Mononuclear cell (primary cell): ENCODE results near the gene MAPKAP1. TPM values are rescaled to one million over a fixed set of nuclear protein-coding genes. Genes with fewer than 3 reads are reported as not detected.

ENCODE experiments used
- H3K27me3 ChIP-seq: 2 replicates; pipeline ENCODE4 v1.6.0; 2011; ENCODE audit warnings: low read length, control low read depth; ENCODE audit not compliant: insufficient read depth
- H3K4me1 ChIP-seq: 2 replicates; pipeline ENCODE4 v1.5.1; 2011; ENCODE audit warnings: mild to moderate bottlenecking, low read length, control low read depth; ENCODE audit not compliant: insufficient read depth
- H3K4me3 ChIP-seq: 2 replicates; pipeline ENCODE4 v1.5.1; 2011; ENCODE audit warnings: mild to moderate bottlenecking, low read length, moderate library complexity
- H3K9me3 ChIP-seq: 2 replicates; pipeline ENCODE4 v1.5.1; 2011; ENCODE audit warnings: low read depth, mild to moderate bottlenecking, control low read depth, low read length
- total RNA-seq: library from RNA; depleted of rRNA; stranded (reverse); fragments of >200 nt; gene quantifications from one replicate; pipeline ENCODE4 v1.2.3, GENCODE V29; 2012

Gene MAPKAP1
- total RNA-seq, 1 donor, result 41.0 TPM

DNA sequence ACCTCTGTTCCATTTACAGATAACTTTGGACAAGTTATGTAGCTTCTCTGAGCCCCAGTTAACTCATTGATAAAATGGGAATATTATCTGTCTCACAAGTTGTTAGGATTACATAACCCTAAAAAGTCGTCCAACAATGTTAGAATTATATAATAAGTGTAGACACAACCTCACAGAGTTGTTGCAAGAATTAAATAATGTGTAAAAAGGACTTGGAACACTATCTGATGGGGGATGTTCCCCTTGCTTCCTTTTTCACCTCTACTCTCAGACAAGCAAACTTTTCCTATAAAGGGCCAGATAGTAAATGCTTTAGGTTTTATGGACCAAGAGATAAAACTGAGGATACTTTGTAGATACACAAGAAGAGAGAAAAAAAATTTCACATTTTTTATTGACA lies 251.9 kb downstream of the MAPKAP1 start:
- no peaks in the 10 kb centered on the region for H3K9me3 ChIP-seq
- no peaks in the 10 kb centered on the region for H3K27me3 ChIP-seq
- H3K4me1 ChIP-seq, result no peaks in the 10 kb centered on the region
- H3K4me3 ChIP-seq, result no peak overlapping the region

- Histone ChIP-seq H3K4me1 (peaks cover 10% of the 10 kb centered on the region), H3K4me3 (no peak overlapping the region), H3K9me3 (no peaks in the 10 kb centered on the region), H3K27me3 (no peaks in the 10 kb centered on the region)
Observed at GRCh38 chr9:125447202-125447802, 259.7 kb downstream of the MAPKAP1 start.

DNA sequence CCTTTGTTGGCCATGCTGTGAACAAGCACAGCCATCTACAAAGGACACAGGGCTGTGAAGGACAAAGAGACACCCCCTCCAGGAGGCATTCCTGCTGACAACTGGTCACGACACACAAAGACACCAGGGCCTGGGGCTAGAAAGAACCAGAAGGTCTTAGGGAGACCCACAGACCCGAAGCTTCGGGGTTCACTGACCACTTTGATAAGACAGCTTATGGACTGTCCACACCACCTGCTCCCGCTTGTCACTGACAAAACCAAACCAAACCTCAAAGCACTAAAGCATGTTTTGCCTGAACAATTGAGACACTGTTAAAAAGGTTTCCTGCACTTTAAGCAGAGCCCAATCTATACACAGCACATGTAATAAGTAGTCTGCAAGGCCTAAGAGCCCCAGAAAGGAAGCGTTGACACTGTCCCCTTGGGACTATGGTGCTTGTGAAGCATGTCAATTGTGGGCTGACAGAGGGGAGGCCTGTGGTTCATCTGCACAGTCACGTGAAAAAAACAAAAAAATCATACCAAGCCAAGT lies 260.4 kb downstream of the MAPKAP1 start:
- Histone ChIP-seq H3K4me1 (peaks cover 10% of the 10 kb centered on the region), H3K4me3 (no peak overlapping the region), H3K27me3 (no peaks in the 10 kb centered on the region), H3K9me3 (no peaks in the 10 kb centered on the region)

GRCh38 chr9:125444956-125445506 lies 262.0 kb downstream of the MAPKAP1 start:
- H3K9me3 ChIP-seq, result no peaks in the 10 kb centered on the region
- H3K4me3 ChIP-seq, result no peak overlapping the region
- H3K27me3 ChIP-seq, result no peaks in the 10 kb centered on the region
- H3K4me1 ChIP-seq, result peaks cover 10% of the 10 kb centered on the region

GRCh38 chr9:125444166-125444565 lies 262.8 kb downstream of the MAPKAP1 start:
- Histone ChIP-seq H3K9me3 (no peaks in the 10 kb centered on the region), H3K4me3 (no peak overlapping the region), H3K4me1 (peaks cover 10% of the 10 kb centered on the region), H3K27me3 (no peaks in the 10 kb centered on the region)

GRCh38 chr9:125443367-125443766 lies 263.6 kb downstream of the MAPKAP1 start:
- Histone ChIP-seq H3K27me3 (no peaks in the 10 kb centered on the region), H3K4me3 (no peak overlapping the region), H3K4me1 (peaks cover 10% of the 10 kb centered on the region), H3K9me3 (no peaks in the 10 kb centered on the region)

DNA sequence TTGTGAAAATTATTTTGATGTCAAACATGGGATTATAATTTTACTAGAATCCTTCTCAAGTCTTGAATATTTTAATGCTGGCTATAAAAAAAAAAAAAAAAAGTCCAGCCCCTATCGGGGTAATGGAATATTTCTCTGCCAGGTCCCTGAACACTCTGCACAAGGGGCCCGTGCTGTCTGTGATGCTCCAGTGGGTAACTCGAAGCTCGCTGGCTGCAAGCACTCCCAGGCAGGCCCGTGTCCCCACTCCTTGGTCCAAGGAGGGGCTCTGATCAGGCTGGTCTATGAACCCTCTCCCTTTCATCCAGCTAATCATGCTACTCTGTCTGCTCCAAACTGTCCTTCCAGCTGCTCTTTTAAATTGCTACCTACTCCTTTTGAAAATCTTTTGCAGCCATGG lies 264.6 kb downstream of the MAPKAP1 start:
- H3K4me3 ChIP-seq, result no peak overlapping the region
- H3K4me1 ChIP-seq, result peaks cover 9% of the 10 kb centered on the region
- no peaks in the 10 kb centered on the region for H3K9me3 ChIP-seq
- no peaks in the 10 kb centered on the region for H3K27me3 ChIP-seq

- Histone ChIP-seq H3K9me3 (no peaks in the 10 kb centered on the region), H3K27me3 (no peaks in the 10 kb centered on the region), H3K4me3 (no peak overlapping the region), H3K4me1 (no peaks in the 10 kb centered on the region)
Observed at GRCh38 chr9:125440411-125440810, 266.6 kb downstream of the MAPKAP1 start.

DNA sequence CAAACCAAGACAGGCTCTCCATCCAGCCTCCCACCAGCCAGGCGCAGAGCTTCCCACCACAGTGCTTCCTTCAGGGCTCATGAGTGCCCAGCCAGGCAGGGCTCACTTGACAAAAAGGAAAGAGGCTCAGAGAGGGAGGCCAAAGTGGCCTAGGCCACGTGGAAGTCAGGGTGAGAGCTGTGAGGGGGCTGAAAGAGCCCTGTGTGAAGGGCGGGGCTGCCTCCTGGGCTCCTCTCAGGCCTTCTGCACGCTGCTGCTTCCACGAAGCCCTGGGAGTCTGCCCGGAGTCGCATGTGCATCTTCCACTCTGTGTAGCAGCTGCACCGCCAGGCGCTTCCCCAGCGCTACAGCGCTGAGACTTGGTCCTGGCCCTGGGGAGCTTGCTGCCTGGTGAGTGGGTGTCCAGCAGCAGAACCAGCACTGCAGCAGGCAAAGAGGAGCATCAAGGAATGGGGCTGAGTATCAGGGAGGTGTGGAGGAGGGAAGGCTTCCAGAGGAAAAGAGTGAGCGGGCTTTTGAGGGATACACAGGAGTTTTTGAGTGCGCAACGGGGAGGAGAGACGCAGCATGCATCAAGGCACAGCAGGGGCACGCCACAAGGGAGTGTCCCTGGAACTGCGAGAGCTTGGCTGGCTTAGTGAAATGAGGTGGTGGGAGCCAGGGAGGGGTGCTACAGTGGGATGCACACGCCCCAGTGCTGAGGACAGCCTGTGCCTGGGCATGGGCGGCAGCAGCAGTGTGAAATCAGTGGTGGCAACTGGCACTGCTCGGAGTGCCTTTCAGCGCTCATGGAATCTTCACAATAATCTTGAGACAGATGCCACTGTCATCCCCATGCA lies 267.4 kb downstream of the MAPKAP1 start:
- H3K27me3 ChIP-seq, result no peaks in the 10 kb centered on the region
- H3K4me3 ChIP-seq, result no peak overlapping the region
- no peaks in the 10 kb centered on the region for H3K4me1 ChIP-seq
- H3K9me3 ChIP-seq, result no peaks in the 10 kb centered on the region

DNA sequence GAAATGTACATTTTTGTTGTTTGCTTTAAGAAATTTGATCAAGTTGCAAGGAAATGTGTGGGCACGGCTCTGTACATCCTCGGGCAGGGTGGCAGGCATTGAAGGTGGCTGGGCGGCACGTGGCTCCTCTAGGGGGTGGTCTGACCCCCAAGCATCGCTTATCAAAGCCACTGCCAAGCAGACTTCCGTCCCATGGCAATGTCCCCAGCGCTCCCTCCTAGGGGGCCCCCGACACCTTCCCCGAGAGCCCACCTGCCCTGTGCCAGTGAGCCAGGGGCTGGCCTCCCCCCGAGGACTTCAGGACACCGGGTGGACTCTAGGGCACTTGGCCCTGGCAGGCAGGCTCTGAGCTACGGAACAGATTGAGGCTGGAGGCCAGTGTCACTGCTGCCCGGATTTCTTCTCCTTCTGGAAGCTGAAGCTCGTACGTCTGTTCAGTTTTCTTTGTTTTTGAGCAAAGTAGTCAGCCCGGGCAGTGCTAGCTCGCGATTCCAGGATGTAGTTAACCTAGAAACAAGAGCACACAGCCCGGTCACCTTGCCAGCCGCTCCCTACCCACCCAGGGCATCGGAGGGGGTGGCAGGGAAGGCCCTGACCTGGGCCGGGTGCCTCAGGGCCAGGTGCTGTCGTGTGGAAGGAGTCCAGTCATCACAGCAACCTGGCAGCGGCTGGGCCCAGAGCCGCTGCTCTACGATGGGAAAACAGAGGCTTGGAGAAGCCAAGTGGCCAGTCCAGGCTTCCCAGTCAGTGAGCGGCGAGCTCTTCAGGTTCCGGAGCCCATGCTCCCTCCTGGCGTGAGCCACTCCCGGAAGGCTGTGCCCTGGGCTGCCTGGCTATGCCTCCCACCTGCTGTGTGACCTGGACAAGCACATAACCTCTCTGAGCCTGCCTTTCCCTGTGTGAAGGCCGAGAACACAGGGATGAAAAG lies 268.2 kb downstream of the MAPKAP1 start:
- H3K4me1 ChIP-seq, result no peaks in the 10 kb centered on the region
- no peak overlapping the region for H3K4me3 ChIP-seq
- no peaks in the 10 kb centered on the region for H3K9me3 ChIP-seq
- H3K27me3 ChIP-seq, result no peaks in the 10 kb centered on the region

DNA sequence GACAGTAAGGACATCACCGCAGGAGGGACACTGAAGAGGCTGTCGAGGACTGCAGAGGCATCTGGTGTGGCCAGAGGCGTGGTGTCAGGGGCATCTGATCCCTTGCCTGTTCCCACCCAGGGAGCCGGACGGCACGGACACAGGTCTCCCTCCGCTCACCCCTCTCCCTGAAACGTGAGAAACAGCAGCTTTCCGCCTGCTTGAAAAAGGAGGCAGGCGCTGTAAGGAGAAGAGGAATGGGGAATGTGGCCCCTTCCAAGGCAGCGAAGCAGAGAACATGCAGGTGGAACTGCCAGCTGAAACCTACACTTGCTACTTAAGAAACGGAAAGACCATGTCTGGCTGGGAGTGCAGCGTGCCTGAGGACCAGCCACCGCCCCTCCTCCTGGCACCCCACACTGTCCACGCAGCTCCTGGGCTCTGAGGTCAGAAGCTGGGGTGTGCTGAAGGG lies 269.2 kb downstream of the MAPKAP1 start:
- Histone ChIP-seq H3K9me3 (no peaks in the 10 kb centered on the region), H3K27me3 (no peaks in the 10 kb centered on the region), H3K4me3 (no peak overlapping the region), H3K4me1 (no peaks in the 10 kb centered on the region)

DNA sequence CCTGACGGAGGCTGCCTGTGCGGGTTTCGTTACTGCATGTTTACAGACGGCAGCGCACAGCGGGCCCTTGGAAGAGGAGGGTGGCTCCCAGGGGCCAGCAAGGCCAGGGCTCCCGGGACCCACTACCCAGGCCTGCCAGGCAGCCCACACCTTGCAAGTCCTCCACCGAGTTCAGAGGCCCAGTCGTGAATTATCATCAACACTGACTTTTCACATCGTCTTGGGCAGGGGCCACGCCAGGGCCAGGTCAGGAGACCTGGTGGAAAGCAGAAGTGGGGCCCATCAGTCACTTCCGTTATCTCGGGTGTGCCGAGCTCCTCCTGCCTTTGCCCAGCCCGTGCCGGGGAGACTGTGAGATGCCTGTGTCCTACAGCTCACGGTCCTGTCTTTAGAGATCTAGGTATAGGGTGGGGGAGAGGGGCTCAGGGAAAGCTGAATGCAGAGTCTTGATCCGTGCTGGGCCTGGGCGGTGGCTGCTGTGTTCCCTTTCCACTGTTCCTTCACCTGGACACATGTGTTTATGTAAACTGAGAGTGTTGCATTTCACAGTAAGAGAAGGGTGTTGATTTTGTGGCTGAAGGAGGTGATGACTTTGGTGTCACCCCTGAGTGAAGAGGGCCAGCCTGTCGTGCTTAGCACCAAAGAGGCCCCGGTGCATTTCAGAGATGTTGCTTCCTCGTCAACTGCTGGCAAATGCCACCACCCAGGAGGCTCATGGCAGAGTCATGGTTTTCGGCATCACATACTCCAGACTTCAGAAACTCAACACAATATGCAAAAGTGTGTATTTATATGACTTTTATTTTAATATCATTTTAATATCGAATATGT lies 270.2 kb downstream of the MAPKAP1 start:
- Histone ChIP-seq H3K27me3 (no peaks in the 10 kb centered on the region), H3K4me1 (no peaks in the 10 kb centered on the region)

GRCh38 chr9:125435776-125436612 lies 271.0 kb downstream of the MAPKAP1 start:
- no peaks in the 10 kb centered on the region for H3K27me3 ChIP-seq
- H3K4me3 ChIP-seq, result no peak overlapping the region
- no peaks in the 10 kb centered on the region for H3K4me1 ChIP-seq
- no peaks in the 10 kb centered on the region for H3K9me3 ChIP-seq

More for the DNA sequence above, 270.2 kb downstream of the MAPKAP1 start:
- Histone ChIP-seq H3K4me3 (no peak overlapping the region), H3K9me3 (no peaks in the 10 kb centered on the region)
